ENCODE measurements around the gene KLHDC8A.

DNA sequence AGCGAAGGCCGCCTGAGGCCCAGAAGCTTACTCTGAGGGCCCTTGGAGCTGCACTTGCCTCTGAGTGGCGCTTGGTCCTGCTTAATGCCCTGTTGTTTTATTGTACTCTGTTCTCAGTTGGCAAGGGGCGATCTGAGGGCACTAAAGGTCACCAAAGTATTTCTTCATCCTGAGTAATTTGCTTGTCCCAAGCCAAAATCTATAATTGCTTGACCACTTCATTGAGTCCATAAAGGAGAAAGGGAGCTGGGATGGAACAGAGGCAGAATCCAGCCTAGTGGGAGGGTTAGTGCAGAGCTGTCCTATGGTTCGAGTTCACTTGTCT is 34.8 kb downstream of the KLHDC8A start:
- TF ChIP-seq POLR2A (IDR thresholded peaks at IDR 0.05): no peak
- TF ChIP-seq, protein P1, sequence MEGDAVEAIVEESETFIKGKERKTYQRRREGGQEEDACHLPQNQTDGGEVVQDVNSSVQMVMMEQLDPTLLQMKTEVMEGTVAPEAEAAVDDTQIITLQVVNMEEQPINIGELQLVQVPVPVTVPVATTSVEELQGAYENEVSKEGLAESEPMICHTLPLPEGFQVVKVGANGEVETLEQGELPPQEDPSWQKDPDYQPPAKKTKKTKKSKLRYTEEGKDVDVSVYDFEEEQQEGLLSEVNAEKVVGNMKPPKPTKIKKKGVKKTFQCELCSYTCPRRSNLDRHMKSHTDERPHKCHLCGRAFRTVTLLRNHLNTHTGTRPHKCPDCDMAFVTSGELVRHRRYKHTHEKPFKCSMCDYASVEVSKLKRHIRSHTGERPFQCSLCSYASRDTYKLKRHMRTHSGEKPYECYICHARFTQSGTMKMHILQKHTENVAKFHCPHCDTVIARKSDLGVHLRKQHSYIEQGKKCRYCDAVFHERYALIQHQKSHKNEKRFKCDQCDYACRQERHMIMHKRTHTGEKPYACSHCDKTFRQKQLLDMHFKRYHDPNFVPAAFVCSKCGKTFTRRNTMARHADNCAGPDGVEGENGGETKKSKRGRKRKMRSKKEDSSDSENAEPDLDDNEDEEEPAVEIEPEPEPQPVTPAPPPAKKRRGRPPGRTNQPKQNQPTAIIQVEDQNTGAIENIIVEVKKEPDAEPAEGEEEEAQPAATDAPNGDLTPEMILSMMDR (IDR thresholded peaks at IDR 0.05 in 4 of 5, conservative IDR thresholded peaks at IDR 0.05 in 1 of 5): no peak

Measured in gastrocnemius medialis (tissue), 4 donors.